ENCODE results near the gene HSPB9.

DNA sequence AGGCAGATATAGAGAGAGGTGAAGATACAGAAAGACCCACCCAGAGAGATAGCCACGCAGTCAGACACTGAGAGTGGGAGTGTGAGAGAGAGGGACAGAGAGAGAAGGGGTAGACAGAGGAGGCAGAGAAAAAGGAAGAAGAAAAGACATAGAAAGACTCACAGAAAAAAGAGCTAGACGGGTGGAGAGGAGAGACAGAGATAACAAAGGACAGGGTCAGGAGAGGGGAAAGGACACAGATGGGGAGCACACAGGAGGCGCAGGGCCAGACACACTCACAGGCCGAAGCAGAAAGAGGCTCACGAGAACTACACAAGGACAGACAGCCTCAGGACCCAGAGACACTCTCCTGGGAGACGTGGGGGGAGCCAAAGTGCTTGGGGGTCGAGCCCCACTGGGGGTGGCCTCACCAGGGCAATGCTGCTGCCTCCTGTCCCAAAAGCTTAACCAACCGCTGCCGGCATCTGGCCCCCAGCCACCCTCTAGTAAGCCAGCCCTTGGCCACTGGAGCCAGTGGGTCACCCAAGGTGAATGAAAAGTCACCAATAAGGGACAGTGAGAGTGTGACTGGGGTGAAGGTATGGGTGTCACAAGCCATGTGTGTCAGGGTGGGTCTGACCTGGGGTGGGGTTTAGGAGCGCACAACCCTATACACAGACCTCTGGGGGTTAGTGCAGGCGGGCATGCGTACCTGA is 28.1 kb upstream of the HSPB9 start:
- no peak for TF ChIP-seq EP300 (IDR thresholded peaks at IDR 0.05; ENCODE audit: low read depth)
- no peak for TF ChIP-seq CTCF (IDR thresholded peaks at IDR 0.05)
- no peak for TF ChIP-seq POLR2A (IDR thresholded peaks at IDR 0.05)
- no peak for TF ChIP-seq POLR2AphosphoS5 (IDR thresholded peaks at IDR 0.05)

Measured in transverse colon (tissue), 4 donors.